HEK293 (cell line): Measurements from ENCODE around the gene TTC31.
A peak's percentile ranks its signal among the peaks of the same experiment; 100 is the strongest.

ENCODE experiments used
- BCL11A ChIP-seq: fragments of 450-650 bp; formaldehyde crosslinking; IDR thresholded peaks from 2 replicates; pipeline ENCODE4 v1.5.1; 2016; ENCODE audit warnings: low read depth, missing biosample characterization, missing genetic modification characterization
- ELK4 ChIP-seq: IDR thresholded peaks from 2 replicates; pipeline ENCODE4 v1.6.1; 2011; ENCODE audit warnings: mild to moderate bottlenecking, low read depth, low read length, borderline replicate concordance
- HOXC10 ChIP-seq: sonication (generic); formaldehyde crosslinking; IDR thresholded peaks from 2 replicates; pipeline ENCODE4 v1.8.1; 2023; ENCODE audit warnings: mild to moderate bottlenecking, missing genetic modification reagents
- HOXD13 ChIP-seq: sonication (generic); formaldehyde crosslinking; IDR thresholded peaks from 2 replicates; pipeline ENCODE4 v1.8.0; 2022; ENCODE audit warnings: missing genetic modification reagents, borderline replicate concordance
- INSM2 ChIP-seq: fragments of 450-650 bp; formaldehyde crosslinking; IDR thresholded peaks from 2 replicates; pipeline ENCODE4 v1.5.1; 2016; ENCODE audit warnings: missing biosample characterization, missing genetic modification characterization
- MYNN ChIP-seq: fragments of 450-650 bp; formaldehyde crosslinking; IDR thresholded peaks from 2 replicates; pipeline ENCODE4 v1.5.1; 2016; ENCODE audit warnings: missing biosample characterization, missing genetic modification characterization, borderline replicate concordance
- SETDB1 ChIP-seq: IDR thresholded peaks from one replicate; pipeline ENCODE4 v1.6.1; 2017; ENCODE audit warnings: mild to moderate bottlenecking, low read length, moderate library complexity, mixed read lengths; ENCODE audit not compliant: insufficient read length
- ZBTB11 ChIP-seq: fragments of 450-650 bp; formaldehyde crosslinking; conservative IDR thresholded peaks from 2 replicates; pipeline ENCODE4 v1.5.1; 2016; ENCODE audit warnings: low read depth, missing biosample characterization, missing genetic modification characterization
- ZNF10 ChIP-seq: fragments of 450-650 bp; formaldehyde crosslinking; IDR thresholded peaks from 2 replicates; pipeline ENCODE4 v1.5.1; 2017; ENCODE audit warnings: missing biosample characterization, missing genetic modification characterization
- ZNF132 ChIP-seq: fragments of 450-650 bp; formaldehyde crosslinking; IDR thresholded peaks from 2 replicates; pipeline ENCODE4 v1.5.1; 2017; ENCODE audit warnings: missing biosample characterization, missing genetic modification characterization, borderline replicate concordance
- ZNF174 ChIP-seq: fragments of 450-650 bp; formaldehyde crosslinking; IDR thresholded peaks from 2 replicates; pipeline ENCODE4 v1.5.0; 2017; ENCODE audit warnings: missing biosample characterization, mild to moderate bottlenecking, missing genetic modification characterization
- ZNF211 ChIP-seq: fragments of 450-650 bp; formaldehyde crosslinking; IDR thresholded peaks from 2 replicates; pipeline ENCODE4 v1.5.1; 2016; ENCODE audit warnings: low read depth, missing biosample characterization, missing genetic modification characterization
- ZNF221 ChIP-seq: fragments of 450-650 bp; formaldehyde crosslinking; IDR thresholded peaks from 2 replicates; pipeline ENCODE4 v1.5.1; 2017; ENCODE audit warnings: missing biosample characterization, missing genetic modification characterization, borderline replicate concordance
- ZNF302 ChIP-seq: fragments of 450-650 bp; formaldehyde crosslinking; IDR thresholded peaks from 2 replicates; pipeline ENCODE4 v1.5.1; 2016; ENCODE audit warnings: missing biosample characterization, missing genetic modification characterization, low read depth
- ZNF433 ChIP-seq: fragments of 450-650 bp; formaldehyde crosslinking; IDR thresholded peaks from 2 replicates; pipeline ENCODE4 v1.5.1; 2016; ENCODE audit warnings: missing biosample characterization, missing genetic modification characterization, low read depth
- ZNF510 ChIP-seq: fragments of 450-650 bp; formaldehyde crosslinking; IDR thresholded peaks from 2 replicates; pipeline ENCODE4 v1.5.1; 2018; ENCODE audit warnings: mild to moderate bottlenecking, missing genetic modification characterization, missing biosample characterization; ENCODE audit not compliant: insufficient replicate concordance
- ZNF521 ChIP-seq: fragments of 450-650 bp; formaldehyde crosslinking; IDR thresholded peaks from 2 replicates; pipeline ENCODE4 v1.5.1; 2017; ENCODE audit warnings: missing biosample characterization, mild to moderate bottlenecking, missing genetic modification characterization
- ZNF544 ChIP-seq: fragments of 450-650 bp; formaldehyde crosslinking; IDR thresholded peaks from 2 replicates; pipeline ENCODE4 v1.5.0; 2017; ENCODE audit warnings: missing biosample characterization, missing genetic modification characterization
- ZNF548 ChIP-seq: fragments of 450-650 bp; formaldehyde crosslinking; IDR thresholded peaks from 2 replicates; pipeline ENCODE4 v1.5.1; 2016; ENCODE audit warnings: missing biosample characterization, missing genetic modification characterization
- ZNF560 ChIP-seq: fragments of 450-650 bp; formaldehyde crosslinking; IDR thresholded peaks from 2 replicates; pipeline ENCODE4 v1.5.1; 2017; ENCODE audit warnings: missing biosample characterization, missing genetic modification characterization, borderline replicate concordance
- ZNF639 ChIP-seq: fragments of 450-650 bp; formaldehyde crosslinking; IDR thresholded peaks from 2 replicates; pipeline ENCODE4 v1.5.1; 2016; ENCODE audit warnings: missing biosample characterization, missing genetic modification characterization
- ZNF645 ChIP-seq: fragments of 450-650 bp; formaldehyde crosslinking; IDR thresholded peaks from 2 replicates; pipeline ENCODE4; 2016; ENCODE audit warnings: missing biosample characterization, missing genetic modification characterization
- ZNF658 ChIP-seq: fragments of 450-650 bp; formaldehyde crosslinking; IDR thresholded peaks from 2 replicates; pipeline ENCODE4; 2016; ENCODE audit warnings: missing biosample characterization, missing genetic modification characterization
- ZNF664 ChIP-seq: fragments of 450-650 bp; formaldehyde crosslinking; IDR thresholded peaks from 2 replicates; pipeline ENCODE4 v1.5.1; 2016; ENCODE audit warnings: missing biosample characterization, missing genetic modification characterization
- ZNF670 ChIP-seq: fragments of 450-650 bp; formaldehyde crosslinking; IDR thresholded peaks from 2 replicates; pipeline ENCODE4 v1.5.1; 2016; ENCODE audit warnings: missing biosample characterization, missing genetic modification characterization, low read depth
- ZNF677 ChIP-seq: fragments of 450-650 bp; IDR thresholded peaks from 2 replicates; pipeline ENCODE4 v1.5.0; 2018; ENCODE audit warnings: missing biosample characterization, mild to moderate bottlenecking, missing genetic modification characterization, moderate library complexity
- ZNF707 ChIP-seq: fragments of 450-650 bp; formaldehyde crosslinking; IDR thresholded peaks from 2 replicates; pipeline ENCODE4 v1.5.1; 2016; ENCODE audit warnings: missing biosample characterization, missing genetic modification characterization
- ZNF776 ChIP-seq: fragments of 450-650 bp; formaldehyde crosslinking; IDR thresholded peaks from 2 replicates; pipeline ENCODE4 v1.5.0; 2017; ENCODE audit warnings: missing biosample characterization, missing genetic modification characterization, borderline replicate concordance
- ZNF830 ChIP-seq: fragments of 450-650 bp; IDR thresholded peaks from 2 replicates; pipeline ENCODE4 v1.5.0; 2018; ENCODE audit warnings: missing biosample characterization, missing genetic modification characterization, low read depth, mild to moderate bottlenecking, moderate library complexity
- ZSCAN5A ChIP-seq: fragments of 450-650 bp; formaldehyde crosslinking; IDR thresholded peaks from 2 replicates; pipeline ENCODE4 v1.5.1; 2016; ENCODE audit warnings: missing biosample characterization, missing genetic modification characterization

Gene TTC31

GRCh38 chr2:74482801-74483674 is at the start of gene TTC31, which contains the start of gene CCDC142 (continued):
- TF ChIP-seq ZNF707 (tag by site-specific recombination) (no peak), ZNF670 (no peak), ZNF132 (tag by site-specific recombination) (no peak), ZNF10 (no peak), SETDB1 (no peak), ZNF544 (no peak), HOXD13 (no peak), HOXC10 (no peak), ZNF548 (no peak), ZNF776 (tag by site-specific recombination) (no peak), ZNF830 (tag by site-specific recombination) (no peak), ELK4 (no peak), ZNF639 (no peak), ZNF664 (no peak), ZNF174 (tag by site-specific recombination) (no peak), ZNF560 (tag by site-specific recombination) (no peak), ZNF658 (no peak), ZSCAN5A (no peak), ZNF677 (no peak), ZNF510 (no peak), INSM2 (tag by site-specific recombination) (no peak), ZNF221 (tag by site-specific recombination) (no peak), ZNF433 (tag by site-specific recombination) (no peak), ZNF302 (tag by site-specific recombination) (no peak), BCL11A (tag by site-specific recombination) (no peak), ZBTB11 (tag by site-specific recombination) (peak; percentile 89), ZNF521 (tag by site-specific recombination) (no peak), ZNF645 (tag by site-specific recombination) (no peak), ZNF211 (tag by site-specific recombination) (no peak), MYNN (tag by site-specific recombination) (no peak)
